Activated CD8-positive, alpha-beta memory T cell treated with anti-CD3 and anti-CD28 coated beads for 1 hour (primary cell): Measurements from ENCODE around the gene AGT.
"Not testable (repeated sequence)": the region's sequence is repeated elsewhere in the genome, so short reads cannot be mapped to it uniquely, and the experiment has no call there.

Experiments
- DNase-seq, 2 donors: peaks; one replicate each; pipeline ENCODE4 v3.0.0-alpha.2; 2020; ENCODE audit warnings: low read depth in 1 of 2; ENCODE audit errors: extremely low read depth in 1 of 2

The AGT gene

DNA sequence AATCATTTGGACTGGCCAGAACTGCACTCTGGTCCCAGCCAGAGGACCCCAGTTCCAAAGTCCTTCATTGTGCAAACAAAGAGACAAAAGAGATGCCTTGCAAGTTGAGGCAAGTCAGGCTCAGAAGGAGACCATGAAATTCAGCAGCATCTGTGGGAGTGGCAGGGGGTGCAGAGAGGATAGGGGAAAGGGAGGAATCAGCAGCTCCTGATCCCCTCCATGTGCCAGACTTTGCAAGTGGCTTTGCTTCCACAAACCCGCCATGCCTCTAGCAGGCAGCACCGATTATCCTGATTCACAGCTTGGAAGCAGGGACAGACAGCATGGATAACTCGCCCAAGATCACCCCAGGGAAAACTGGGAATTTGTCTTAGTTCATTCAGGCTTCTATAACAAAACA, 31.1 kb upstream of the AGT start:
- DNase-seq = no peak

DNA sequence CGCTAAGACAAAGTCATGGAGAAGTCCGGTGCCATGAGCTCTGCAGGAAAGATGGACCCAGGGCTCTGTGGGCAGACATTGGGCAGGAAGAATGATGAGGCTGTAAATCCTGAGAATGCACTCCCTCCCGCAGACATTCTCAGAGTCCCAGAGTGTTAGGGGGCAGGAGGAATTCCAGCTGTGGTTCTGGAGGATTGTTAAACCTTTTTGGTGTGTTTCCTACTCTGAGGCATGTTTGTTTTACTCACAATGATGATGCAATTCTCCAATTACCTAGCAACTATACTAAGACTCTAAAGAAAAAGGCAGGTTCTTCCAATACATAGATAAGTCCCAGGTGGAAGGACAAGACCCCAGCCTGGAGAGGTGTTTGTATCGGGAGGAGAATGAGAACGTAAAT, 30.5 kb upstream of the AGT start:
- no peak for DNase-seq

DNA sequence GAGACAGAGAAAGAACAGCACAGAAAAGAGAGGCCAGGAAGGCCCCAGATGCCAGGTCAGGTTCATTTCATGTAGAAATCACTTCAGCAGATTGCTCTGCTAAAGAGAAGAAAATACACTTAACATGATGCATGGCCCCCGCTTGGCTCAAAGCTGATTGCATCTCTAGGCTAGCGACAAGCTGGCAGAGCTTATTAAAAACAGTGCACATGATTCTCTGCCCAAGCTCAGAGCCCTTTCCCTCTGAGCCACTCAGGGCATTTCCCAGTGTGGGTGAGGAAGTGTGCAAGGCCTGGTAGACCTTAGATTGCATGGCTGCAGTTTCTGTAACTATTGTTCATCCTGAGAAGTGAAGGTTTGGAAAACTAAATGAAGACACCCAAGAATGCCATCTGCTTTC, 30.0 kb upstream of the AGT start:
- DNase-seq = no peak

DNA sequence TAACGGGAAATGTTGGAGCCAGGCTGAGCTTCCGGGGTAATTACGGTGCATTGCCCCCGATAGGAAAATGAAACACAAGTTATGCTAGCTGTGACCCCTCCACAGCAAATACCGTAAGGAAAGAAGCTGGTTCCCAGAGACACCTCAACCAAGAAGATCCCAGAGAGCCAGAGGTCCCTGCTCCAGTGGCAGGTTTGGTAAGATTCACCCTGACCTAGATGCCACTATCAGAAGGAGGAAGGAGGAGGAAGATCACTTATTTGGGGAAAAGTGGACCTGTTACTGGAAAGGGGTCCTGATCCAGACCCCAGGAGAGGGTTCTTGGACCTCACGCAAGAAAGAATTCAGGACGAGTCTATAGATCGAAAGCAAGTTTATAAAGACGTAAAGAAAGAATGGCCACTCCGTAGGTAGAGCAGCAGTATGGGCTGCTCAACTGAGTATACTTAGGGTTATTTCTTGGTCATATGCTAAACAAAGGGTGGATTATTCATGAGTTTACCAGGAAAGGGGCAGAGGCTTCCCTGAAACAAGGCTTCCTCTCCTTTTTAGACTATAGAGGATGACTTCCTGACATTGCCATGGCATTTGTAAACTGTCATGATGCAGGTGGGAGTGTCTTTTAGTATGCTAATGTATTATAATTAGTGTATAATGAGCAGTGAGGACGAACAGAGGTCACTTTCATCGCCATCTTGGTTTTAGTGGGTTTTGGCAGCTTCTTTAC, 25.8 kb upstream of the AGT start:
- DNase-seq = no peak

DNA sequence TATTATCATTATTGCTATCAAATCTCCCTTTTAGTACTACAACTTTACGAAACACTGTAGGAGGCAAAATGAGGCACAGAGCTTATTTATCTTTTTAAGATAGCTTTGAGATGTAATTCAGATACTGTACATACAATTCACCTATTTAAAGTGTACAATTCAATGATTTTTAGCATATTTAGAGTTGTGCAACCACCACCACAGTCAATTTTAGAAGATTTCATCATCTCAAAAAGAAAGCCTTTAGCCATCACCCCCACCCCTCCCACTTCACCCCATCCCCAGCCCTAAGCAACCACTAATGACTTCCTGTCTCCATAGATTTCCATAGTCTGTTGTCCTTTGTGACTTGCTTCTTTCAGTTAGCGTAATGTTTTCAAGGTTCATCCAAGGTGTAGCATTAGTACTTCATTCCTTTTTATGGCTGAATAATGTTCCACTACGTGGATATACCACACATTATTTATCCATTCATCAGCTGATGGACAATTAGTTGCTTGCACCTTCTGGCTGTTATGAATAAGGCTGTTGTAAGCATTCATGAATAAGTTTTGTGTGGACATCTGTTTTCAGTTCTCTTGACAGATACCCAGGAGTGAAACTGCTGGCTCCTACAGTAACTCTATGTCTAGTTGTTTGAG, 23.8 kb upstream of the AGT start:
- DNase-seq = no peak

DNA sequence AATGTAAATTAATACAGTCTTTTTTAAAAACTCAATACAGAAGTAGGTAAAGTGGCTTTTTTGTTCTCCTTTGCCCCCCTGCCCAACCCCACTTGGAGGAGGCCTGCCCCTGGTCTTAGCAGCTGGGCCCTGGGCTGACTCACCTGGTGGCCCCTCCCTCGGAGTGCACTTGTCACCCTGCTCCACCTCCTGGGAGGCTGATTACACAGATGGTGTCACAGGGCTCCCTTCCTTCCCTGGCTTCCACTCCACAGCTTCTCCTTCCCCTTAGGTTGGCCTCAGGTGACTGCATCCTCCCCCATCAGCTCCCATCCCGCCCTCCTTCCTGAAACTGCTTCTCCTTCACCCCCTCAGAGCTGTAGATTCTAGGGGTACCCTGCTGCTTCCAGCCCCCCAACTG, 21.5 kb upstream of the AGT start:
- DNase-seq = no peak

DNA sequence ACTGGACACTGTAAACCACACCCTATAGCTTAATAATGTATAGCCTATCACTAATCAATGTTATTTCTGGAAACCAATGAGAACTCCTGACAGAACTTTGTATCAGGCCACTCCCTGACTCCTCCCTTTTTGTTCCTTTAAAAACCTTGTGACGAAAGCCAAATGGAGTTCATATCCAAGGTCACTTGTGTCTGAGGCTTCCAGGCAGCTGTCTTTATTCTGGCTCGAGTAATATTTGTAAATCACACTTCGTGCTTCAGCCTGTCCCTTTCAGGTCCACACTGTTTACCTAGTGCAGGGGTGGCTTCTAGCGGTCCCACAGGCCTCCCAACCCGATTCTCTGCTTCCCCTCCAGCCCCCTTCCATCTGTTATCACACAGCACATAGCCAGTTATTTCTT, 17.1 kb upstream of the AGT start:
- no peak for DNase-seq

DNA sequence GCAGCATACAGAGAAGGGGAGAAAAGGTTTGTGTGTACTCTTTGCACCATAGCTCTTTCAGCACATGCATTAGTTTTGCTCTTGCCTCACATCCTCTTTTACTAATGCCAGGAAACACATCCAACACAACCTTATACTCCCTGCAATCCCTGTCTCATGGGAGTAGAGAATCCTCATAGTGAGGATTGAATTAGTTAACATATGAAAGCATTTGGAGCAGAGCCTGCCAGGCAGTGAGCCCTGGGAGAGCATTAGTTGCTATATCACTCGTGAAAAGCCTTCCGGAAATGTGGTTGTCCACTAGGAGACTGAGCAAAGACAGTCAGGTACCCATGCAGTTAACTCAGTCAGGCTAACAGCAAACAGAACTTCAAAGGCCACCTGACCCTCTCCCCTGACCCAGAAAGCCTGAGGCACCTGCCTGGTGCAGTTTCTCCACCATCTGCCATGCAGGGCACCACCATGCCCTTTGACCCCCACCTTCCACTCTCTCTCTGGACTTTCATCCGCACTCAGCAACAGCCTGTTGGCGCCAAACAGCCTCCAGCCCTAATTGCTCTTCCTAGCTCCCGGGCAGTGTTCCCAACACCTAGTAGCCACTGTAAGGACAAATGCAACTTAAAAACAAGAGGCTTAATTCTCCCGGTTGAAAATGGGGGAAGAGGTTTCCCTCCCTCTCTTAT, 14.9 kb upstream of the AGT start:
- DNase-seq = no peak

DNA sequence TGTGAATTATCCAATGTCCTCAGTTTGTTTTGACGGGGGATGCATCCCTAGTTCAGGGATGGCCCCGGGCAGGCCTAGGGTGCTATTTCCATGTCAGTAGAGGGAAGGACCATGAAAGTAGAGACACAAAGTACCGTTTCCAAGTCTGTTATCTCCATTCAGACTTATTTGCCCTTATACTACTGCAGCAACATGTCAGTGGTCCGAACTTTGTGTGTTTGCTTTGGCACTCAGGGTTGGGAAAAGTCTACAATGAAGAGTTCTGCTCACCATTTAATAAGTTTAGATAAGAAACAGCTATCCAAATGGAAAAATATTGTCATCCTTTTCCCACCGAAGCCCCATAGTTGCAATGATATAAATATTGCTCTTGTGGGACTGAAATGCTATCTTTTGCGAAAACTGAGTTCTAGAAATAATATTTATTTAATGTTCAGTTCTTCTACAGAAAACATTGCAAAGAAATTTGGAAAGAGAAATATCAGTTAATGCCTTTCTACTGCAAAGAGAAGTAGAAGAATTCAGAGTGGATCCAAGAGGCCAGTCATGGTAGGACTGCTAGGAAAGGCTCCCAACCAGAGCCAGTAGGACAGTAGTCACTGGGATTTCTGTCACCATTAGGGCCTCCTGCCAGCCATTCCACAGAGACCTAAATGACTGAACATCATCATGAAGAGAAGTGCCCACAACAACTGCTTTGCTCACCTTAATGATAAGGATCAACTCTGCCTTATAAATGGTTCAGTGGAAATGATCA, 11.5 kb upstream of the AGT start:
- DNase-seq = no peak

DNA sequence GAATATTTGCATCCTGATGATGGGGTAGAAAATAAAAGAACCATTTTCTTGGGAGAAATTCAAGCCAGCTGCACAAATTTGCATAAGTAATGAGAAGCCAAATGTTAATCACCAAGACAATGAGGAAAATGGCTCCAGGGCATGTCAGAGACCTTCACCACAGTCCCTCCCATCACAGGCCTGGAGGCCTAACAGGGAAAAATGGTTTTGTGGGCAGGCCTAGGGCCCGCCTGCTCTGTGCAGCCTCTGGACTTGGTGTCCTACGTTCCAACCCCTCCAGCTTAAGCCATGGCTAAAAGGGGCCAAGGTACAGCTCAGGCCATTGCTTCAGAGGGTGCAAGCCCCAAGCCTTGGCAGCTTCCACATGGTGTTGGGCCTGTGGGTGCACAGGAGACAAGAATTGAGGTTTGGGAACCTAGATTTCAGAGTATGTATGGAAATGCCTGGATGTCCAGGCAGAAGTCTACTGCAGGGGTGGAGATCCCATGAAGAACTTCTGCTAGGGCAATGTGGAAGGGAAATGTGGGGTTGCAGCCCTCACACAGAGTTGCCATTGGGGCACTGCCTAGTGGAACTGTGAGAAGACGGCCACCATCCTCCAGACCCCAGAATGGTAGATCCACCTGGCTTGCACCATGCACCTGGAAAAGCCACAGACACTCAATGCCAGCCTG, 8.1 kb upstream of the AGT start:
- not testable (repeated sequence) for DNase-seq

DNA sequence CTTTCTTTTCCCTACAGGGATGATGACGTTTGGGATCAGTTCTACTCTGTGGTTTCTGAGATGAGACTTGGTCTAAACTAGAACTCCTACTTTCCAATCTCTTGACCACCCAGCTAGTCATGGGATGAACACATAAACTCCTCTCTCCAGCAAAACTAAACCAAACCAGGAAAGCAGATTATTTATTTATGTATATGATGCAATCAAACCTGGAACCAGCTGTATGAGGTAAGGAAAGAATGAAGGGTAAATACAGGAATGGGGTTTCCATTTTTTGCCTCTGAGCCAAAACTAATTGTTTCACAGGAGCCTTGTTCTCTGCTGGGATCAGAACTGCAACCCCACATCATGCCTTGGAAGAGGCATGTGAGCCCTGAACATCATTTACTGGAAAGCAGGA, 3.3 kb upstream of the AGT start:
- DNase-seq = no peak

DNA sequence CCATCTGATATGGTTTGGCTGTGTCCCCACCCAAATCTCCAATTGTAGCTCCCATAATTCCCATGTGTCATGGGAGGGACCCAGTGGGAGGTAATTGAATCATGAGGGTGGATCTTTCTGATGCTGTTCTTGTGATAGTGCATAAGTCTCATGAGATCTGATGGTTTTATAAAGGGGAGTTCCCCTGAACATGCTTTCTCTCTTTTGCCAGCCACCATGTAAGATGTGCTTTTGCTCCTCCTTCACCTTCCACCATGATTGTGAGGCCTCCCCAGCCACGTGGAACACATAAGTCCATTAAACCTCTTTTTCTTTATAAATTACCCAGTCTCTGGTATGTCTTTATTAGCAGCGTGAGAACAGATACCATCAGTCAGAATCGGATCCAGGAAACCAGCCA, 2.5 kb upstream of the AGT start:
- DNase-seq = not testable (repeated sequence)

DNA sequence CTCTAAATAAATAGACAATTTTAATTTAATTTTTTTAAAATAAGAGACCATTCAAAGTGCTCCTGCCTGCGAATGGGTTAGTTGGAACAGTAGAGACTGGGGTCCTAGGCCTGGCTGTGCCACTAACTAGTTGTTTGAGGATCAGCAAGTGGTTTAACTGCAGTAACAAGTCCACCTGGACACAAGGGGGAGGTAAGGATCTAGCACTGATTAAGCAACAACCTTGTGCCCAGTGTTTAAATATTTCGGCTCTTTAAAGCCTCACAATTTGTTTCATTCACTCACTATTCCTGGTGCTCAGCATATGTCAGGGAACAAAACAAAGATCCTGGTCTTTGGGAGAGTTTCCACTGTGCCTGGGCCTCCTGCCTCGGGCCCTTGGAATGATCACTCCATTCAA, 1.6 kb upstream of the AGT start:
- no peak for DNase-seq

DNA sequence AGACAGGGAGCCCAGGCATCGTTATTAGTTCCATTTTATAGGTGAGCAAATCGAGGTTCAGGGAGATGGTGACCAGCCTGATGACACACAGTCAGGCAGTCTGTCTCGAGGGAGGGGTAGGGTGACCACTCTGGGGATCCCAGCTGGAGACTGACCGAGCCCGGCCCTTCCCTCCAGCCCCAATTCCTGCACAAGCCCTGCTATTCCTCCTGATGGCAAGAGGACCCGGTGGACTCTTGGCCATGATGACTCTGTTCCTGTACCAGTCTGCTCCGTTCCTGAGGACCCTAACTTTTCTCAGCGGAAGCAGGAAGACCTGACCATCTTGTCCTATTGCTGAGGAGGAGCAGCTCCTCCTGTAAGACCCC, 391 bp downstream of the AGT start:
- DNase-seq = no peak

DNA sequence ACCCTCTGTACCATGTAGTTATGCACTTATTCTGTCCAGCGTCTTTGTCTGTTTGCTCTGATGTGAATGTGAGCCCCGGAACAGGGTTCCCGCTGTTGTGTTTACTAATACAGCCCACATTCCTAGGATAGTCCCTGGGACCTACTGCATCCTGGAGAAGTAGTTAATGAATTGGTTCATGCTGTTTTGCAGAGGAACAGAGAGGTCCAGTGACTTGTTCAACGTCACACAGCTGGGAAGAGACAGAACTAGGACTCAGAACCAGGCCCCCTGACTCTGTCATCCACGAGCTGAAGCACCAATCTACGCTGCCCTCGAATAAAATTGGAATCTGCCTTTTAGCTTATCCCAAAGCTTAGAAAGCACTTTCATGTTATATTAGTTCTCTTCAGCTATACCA, 784 bp downstream of the AGT start:
- no peak for DNase-seq

DNA sequence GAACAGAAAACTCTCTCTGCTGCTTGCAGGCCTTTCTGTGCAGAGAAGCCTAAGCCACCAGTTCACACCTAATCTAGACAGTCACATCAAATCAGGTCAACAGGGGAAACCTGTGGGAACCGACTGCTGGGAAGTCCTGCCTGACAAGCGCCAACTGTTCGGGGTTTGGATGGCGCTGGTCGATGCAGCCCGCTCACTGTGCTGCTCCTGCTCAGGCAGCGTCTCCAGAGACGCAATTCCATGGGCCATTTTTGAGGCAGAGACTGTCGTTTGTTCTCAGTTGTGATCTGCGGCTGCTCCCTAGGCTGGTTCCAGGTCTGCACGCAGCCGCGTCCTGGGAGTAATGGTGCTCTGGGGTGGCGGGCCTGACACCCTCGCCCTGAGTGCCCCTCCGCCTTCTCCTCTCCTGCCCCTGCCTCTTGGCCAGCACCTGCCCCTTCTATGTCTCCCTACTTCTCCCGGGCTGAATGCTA, 1.4 kb downstream of the AGT start:
- DNase-seq = no peak

DNA sequence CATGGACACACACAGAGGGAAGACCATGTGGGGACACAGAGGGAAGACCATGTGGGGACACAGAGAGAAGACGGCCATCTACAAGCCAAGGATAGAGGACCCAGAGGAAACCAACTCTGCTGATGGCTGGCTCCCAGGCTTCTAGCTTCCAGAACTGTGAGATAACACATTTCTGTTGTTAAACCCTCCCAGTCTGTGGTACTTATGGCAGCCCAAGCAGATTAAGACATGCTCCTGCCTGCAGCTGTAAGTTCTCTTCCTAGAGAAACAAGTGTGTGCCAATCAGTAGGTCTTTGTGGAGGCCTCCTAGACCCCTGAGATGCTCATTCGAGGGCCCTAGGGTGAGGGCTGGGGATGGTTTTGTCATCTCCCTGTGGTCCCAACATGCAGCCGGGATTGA, 2.7 kb downstream of the AGT start:
- DNase-seq = no peak

DNA sequence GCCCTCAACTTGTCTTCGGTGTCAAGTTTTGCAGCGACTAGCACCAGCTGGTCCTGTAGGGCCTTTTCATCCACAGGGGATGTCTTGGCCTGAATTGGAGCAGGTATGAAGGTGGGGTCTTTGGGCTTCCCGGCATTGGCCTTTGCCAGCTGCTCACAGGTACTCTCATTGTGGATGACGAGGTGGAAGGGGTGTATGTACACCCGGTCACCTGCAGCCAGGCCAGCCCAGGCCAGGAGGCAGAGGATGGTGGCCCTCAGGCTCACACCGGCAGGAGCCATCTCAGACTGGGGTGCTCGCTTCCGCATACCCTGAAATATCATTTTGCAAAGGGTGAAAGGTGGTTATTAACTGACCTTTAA, 3.4 kb downstream of the AGT start:
- DNase-seq = no peak

DNA sequence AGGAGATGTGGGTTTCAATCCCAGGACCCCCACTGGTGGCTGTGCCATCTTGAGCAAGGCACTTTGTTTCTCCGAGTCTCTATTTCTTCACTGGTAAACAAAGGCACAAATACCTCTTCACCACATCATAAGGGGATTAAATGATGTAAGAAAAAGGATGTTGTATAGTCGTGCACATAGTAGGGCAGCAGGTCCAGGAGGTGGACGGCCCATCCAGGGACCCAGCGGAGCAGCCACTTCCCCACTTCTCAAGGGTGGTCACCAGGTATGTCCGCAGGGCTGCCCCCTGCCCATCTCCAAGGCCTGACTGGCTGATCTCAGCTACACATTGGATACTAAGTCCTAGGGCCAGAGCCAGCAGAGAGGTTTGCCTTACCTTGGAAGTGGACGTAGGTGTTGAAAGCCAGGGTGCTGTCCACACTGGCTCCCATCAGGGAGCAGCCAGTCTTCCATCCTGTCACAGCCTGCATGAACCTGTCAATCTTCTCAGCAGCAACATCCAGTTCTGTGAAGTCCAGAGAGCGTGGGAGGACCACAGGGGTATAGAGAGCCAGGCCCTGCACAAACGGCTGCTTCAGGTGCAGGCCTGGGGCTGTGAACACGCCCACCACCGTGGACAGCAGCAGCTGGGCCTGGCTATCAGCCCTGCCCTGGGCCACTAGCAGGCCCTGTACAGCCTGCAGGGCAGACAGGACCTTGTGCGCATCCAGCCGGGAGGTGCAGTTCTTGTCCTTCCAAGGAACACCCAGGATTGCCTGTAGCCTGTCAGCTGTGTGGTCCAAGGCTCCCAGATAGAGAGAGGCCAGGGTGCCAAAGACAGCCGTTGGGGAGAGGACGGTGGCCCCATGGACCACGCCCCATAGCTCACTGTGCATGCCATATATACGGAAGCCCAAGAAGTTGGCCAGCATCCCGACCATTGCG, 4.0 kb downstream of the AGT start:
- no peak for DNase-seq
